ENCODE data around the gene IRAG1.
"Not testable (repeated sequence)": the region's sequence is repeated elsewhere in the genome, so short reads cannot be mapped to it uniquely, and the experiment has no call there.

IRAG1 gene

DNA sequence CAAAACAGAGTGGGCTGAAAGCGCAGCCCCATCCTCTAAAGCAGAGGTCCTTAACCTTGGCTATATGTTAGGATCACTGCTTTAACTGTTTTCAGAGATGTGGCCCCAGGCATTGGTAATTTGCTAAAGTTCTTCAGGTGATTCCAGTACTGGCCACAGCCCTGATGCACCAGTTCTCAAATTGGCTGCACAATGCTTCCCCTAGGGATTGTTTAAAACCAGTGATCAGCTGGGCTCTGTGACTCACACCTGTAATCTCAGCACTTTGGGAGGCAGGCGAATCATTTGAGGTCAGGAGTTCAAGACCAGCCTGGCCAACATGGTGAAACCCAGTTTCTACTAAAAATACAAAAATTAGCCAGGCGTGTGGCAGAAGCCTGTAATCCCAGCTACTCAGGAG, 8.4 kb upstream of the IRAG1 start:
- DNase-seq (ENCODE audit: low read depth in 2 of 2): no peak

GRCh38 chr11:10699072-10699471, 5.5 kb upstream of the IRAG1 start:
- DNase-seq (ENCODE audit: low read depth in 2 of 2): no peak

- no peak for DNase-seq (ENCODE audit: low read depth in 2 of 2)
These were observed 3.7 kb upstream of the IRAG1 start for GRCh38 chr11:10697323-10697620.

DNA sequence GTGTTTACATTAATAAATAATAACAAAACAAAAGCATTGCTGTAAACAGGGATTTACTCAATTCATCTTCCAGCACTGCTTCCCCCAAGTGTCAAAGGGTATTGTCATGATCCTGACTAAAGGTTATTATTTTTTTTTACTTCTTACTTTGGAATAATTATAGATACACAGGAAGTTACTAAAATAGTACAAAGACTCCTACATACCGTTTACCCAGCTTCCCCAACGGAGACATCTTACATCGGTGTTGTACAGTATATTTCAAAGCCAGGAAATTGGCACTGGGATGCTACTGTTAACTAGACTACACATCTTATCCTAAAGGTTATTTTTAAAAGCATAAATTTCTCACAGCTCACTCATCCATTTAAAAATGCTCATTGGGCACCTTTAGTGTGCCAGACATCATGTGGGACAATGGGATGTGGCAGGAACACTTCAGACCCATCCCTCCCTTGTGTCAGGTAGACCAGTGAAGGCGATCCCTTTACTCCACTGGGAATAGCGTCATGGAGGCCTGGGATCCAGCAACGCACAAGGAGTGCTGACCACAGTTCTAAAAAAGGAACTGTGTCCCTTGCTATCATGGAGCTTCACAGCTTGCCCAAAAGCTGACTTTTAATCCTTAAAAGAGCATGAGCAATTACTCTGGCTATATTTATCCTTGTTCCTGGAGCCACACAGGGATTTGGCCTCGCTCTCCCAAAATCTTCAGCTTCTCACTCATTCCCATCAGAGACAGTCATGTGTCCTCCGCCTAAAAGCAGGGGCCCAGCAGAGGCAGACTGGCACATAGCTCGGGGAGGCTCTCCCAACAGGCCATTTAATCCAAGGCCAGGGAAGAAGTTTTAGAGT, 3.1 kb upstream of the IRAG1 start:
- no peak for DNase-seq (ENCODE audit: low read depth in 2 of 2)

- no peak for DNase-seq (ENCODE audit: low read depth in 2 of 2)
These were observed 2.3 kb upstream of the IRAG1 start for GRCh38 chr11:10695833-10696232.

- no peak for DNase-seq (ENCODE audit: low read depth in 2 of 2)
These were observed 1.1 kb upstream of the IRAG1 start for GRCh38 chr11:10694486-10695239.

- no peak for DNase-seq (ENCODE audit: low read depth in 2 of 2)
These were observed 932 bp downstream of the IRAG1 start for GRCh38 chr11:10692531-10693115.

DNA sequence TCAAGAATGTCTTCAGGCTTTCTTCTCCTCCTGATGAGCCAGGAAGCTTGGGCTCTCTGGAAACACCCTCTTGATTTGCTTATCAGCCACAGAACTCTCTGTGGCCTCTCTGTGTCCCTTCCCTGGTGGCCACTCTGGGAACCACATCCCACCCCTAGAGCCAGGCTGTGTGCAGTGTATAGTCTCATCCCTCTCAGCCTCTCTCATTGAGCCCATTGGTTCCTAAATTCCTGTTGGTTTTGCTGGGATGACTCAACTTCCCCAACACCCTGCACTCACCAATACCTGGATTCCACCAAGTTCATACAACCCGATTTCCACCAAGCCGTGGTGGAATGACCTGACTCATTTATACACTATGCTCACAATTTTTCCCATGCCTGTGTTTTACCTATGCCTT, 5.2 kb downstream of the IRAG1 start:
- no peak for DNase-seq (ENCODE audit: low read depth in 2 of 2)

- no peak for DNase-seq (ENCODE audit: low read depth in 2 of 2)
These were observed 7.2 kb downstream of the IRAG1 start for GRCh38 chr11:10686311-10686710.

GRCh38 chr11:10683429-10683828, 10.1 kb downstream of the IRAG1 start:
- no peak for DNase-seq (ENCODE audit: low read depth in 2 of 2)

- no peak for DNase-seq (ENCODE audit: low read depth in 2 of 2)
These were observed 12.5 kb downstream of the IRAG1 start for GRCh38 chr11:10680956-10681487.

DNA sequence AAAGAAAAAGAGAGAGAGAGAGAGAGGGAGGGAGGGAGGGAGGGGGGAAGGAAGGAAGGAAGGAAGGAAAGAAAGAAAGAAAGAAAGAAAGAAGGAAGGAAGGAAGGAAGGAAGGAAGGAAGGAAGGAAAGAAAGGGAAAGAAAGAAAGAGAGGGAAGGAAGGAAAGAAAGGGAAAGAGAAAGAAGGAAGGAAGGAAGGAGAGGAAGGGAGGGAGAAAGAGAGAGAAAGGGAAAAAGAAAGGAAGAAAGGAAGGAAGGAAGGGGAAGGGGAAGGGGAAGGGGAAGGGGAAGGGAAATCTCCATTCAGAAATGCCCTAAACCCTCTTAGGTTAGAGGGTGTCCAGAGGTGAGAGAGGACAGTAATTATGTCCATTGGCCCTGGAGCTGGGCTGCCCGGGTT, 13.3 kb downstream of the IRAG1 start:
- DNase-seq (ENCODE audit: low read depth in 2 of 2): not testable (repeated sequence)

- no peak for DNase-seq (ENCODE audit: low read depth in 2 of 2)
These were observed 13.9 kb downstream of the IRAG1 start for GRCh38 chr11:10679644-10680043.

DNA sequence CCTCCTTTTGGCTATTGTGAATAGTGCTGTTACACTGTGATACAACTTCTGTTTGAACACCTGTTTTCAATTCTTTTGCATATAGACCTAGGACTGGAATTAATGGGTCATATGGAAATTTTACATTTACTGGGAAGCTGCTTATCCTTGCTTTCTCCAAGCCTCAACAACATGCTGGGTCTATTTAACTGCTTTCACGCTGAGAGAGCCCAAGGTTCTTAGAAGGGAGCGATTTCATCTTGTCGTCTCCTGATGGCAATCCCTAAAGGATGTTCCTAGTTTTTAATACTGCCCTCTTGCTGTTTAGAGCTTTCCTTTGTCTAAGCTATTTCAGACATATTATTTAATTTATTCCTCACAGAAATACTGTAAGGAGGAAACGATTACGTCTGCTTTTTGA, 15.5 kb downstream of the IRAG1 start:
- DNase-seq (ENCODE audit: low read depth in 2 of 2): no peak

DNA sequence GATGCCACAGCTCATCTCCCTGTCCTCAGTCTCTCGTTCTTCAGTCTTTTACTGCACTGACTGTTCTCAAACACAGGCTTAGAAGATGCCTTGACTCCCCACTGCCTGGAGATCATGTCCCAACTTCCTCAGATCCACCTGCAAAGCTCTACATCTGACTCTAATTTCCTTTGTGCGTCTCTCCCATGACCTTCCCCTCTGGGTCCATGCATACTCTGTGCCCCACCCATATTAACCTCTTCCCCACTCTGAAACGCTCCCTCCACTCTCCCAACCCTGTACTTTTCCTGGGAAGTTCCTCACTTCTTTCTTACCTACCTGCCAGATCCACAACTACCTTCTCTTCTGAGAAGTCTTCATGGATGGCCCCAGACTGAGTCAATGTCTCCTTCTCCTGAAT, 16.6 kb downstream of the IRAG1 start:
- DNase-seq (ENCODE audit: low read depth in 2 of 2): no peak

- no peak for DNase-seq (ENCODE audit: low read depth in 2 of 2)
These were observed 18.6 kb downstream of the IRAG1 start for GRCh38 chr11:10674911-10675440.

- DNase-seq (ENCODE audit: low read depth in 2 of 2): no peak
These were observed 19.1 kb downstream of the IRAG1 start for GRCh38 chr11:10674440-10674855.

DNA sequence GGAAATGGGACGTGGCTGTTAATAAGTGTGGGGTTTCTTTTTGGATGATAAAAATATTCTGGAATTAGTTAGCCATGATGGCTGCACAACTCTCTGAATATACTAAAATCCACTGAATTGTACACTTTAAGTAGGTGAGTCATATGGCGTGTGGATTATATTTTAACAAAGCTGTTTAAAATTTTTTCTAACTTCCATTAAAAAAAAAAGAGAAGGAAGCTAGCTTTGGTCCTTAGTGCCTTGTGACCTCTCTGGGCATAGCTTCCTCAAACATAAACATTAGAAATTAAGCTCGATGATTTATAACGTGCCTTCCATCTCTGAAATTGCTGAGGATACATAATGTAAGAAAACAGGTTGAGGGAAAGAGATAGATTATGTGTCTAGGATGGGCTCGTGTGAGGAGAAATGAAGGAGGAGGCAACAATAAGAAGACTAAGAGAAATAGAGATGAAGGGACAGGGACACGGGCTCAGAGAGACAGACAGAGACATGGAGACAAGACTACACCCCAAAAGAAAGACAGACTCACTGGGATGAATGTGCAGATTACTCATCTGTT, 20.0 kb downstream of the IRAG1 start:
- no peak for DNase-seq (ENCODE audit: low read depth in 2 of 2)

- DNase-seq (ENCODE audit: low read depth in 2 of 2): no peak
These were observed 23.5 kb downstream of the IRAG1 start for GRCh38 chr11:10670099-10670498.

DNA sequence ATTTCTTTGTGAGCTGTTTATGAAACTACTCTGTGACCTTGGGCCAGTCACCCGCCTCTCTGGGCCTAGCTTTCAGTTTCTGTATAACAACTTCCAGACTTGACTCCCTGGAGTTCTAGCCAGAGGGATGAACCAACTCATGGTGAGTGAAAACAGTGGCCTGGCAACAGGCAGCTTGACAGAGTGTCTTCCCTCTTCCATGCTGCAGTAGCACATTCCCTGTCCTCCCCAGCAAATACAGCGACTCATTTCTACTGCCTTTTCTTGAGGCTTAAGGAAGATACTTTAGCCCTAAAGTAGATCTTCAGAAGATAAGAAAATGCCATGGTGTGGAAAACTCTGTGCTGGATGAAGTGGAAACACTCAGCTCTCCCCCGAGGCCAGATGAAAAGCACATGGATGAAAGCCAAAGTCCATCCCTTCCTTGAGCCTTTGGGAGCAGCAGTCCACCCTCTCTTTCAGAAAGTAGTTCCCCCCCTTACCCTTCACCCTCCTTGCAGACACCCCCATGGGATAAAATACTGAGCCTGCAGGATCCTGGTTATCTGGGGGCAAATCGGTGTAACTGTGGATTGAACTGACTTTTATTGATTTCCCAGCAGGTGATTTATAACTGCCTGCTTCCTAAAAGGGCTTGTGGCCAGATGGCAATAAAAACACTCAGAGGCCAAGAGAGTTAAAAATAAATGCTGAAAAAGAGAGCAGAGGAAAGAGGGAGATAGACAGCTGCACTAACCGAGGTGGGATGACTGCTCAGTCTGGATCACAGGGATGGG, 24.1 kb downstream of the IRAG1 start:
- no peak for DNase-seq (ENCODE audit: low read depth in 2 of 2)

- DNase-seq (ENCODE audit: low read depth in 2 of 2): peak; percentile 32 to 57
These were observed 26.1 kb downstream of the IRAG1 start for GRCh38 chr11:10667521-10667885.

Data from fibroblast of skin of left biceps (primary cell).